Measurements from ENCODE around the gene CIAO1.
"Not testable (repeated sequence)": the region's sequence is repeated elsewhere in the genome, so short reads cannot be mapped to it uniquely, and the experiment has no call there.

Gene CIAO1

DNA sequence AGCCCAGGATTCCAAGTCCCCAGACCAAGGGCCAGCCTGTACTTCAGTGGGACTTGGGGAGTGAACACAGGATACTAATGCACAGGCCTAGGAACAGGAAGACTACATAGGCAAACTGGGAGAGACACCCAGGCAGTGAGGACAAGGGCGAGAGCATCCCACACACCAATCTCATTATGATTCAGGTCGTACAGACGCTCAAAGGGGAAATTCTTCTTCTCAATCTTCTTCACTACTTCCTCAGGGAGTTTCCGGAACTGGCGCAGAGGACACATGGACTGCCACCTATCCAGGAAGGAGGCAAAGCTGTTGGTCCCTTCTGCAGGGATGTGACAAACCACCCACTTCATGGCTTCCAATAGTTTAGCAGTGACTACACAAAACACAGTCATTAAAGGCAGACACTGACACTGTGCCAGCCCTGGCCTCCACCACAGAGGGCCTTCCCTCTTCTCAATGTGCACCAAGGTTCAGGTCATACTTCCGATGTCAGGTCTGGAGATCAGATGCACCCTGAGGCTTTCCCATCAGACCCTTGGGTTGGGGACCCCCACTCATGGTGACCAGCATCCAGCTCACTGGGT is 21.3 kb downstream of the CIAO1 start:
- no peak for DNase-seq

- DNase-seq, result no peak
Measured at GRCh38 chr2:96291751-96292150, 25.7 kb downstream of the CIAO1 start.

DNA sequence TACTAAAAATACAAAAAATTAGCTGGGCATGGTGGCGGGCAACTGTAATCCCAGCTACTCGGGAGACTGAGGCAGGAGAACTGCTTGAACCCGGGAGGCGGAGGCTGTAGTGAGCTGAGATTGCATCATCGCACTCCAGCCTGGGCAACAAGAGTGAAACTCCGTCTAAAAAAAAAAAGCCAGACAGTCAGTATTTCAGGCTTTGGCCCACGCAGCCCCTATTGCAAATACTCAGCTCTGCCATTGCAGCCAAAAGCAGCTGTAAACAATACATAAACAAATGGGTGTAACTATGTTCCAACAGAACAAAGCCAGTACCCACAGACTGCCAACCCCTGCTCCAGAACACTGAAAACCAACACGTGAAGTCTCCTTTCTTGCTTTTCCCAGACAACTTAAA is 28.2 kb downstream of the CIAO1 start:
- DNase-seq, result not testable (repeated sequence)

GRCh38 chr2:96296925-96297324 is 30.9 kb downstream of the CIAO1 start:
- DNase-seq, result no peak

GRCh38 chr2:96301865-96302264 is 35.8 kb downstream of the CIAO1 start:
- no peak for DNase-seq

GRCh38 chr2:96304606-96305005 is 38.6 kb downstream of the CIAO1 start:
- DNase-seq, result no peak

GRCh38 chr2:96305091-96305978 is 39.3 kb downstream of the CIAO1 start, which contains the start of gene SNRNP200:
SNRNP200 (minus strand) TSS chr2:96305546; CDS start chr2:96305437, 109 bp downstream.
- DNase-seq, result peak; percentile 95

DNA sequence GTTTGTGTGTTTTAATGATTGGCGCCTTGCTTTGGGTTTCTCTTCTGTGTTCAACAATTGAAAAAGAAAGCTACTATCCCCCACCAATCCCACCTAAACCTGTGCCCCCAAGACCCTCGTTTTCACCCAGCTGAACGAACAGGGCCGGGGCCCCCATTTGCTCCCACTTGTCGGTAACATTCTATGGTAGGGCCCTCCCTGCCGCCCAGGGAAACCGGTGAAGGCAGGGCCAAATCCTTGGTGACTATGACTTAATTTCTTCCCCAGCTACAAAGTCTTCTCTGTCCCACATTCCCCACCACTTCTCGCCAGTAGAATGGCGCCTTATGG is 39.9 kb downstream of the CIAO1 start:
- no peak for DNase-seq

- DNase-seq, result peak; percentile 12
Measured at GRCh38 chr2:96306370-96306769, 40.3 kb downstream of the CIAO1 start.

DNA sequence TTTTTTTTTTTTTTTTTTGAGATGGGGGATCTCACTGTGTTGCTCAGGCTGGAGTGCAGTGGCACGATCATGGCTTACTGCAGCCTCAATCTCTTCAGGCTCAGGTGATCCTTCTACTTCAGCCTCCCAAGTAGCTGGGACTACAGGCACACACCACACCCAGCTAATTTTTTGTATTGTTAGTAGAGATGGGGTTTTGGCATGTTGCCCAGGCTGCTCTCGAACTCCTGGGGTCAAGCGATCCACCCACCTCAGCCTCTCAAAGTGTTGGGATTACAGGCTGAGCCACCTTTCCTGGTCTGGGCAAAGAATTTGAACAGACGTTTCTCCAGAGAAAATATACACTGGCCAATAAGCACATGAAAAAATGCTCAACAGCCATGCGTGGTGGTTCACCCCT is 42.2 kb downstream of the CIAO1 start:
- no peak for DNase-seq

GRCh38 chr2:96315005-96315399 is 49.0 kb downstream of the CIAO1 start:
- no peak for DNase-seq

DNA sequence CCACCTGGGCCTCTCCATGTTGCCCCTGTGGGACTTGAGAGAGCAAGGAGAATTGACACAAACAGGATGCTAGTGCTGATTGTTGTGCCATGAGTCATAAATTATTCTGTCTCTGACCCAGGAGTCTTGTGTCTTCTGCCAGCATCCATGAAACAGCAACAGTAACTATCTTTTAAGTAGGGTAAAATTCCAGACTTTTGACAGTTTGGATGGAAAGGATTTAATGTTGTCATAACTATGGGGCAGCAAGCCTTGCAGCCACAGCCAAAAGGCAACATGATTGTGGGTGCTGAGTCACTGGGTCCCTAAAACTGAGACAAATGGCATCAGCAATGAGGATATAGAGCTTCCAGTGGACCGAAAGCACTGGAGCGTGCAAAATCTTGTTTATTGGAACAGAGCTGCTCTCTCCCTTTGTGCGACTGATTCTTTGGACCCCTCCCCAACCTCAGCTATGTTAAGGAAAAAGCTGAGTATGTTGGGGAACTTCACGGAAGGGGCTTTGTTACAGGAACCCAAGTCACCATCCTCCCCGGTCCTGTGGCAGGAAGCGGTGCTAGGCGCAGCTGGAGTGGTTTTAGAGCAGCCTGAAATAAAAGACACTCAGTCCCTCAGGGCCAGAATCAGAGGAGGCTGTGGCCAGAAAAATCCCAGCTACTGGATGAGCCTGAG is 49.5 kb downstream of the CIAO1 start:
- DNase-seq, result no peak

GRCh38 chr2:96316999-96317398 is 51.0 kb downstream of the CIAO1 start:
- DNase-seq, result no peak

GRCh38 chr2:96317584-96317997 is 51.6 kb downstream of the CIAO1 start:
- DNase-seq, result no peak

DNA sequence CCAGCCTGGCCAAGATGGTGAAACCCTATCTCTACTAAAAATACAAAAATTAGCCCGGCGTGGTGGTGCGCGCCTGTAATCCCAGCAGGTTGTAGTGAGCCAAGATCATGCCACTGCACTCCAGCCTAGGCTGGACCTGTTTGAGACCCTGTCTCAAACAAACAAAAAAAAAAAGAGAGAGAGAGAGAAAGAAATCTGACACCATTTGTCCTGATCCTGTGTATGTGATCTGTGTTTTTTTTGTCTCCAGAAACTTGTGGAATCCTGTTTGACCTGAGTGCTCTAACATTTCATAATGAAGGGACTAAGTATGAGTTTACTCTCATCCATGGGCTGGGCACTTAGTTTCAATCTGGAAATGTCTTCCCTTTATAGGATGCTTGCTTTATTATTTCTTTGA is 52.7 kb downstream of the CIAO1 start:
- no peak for DNase-seq

DNA sequence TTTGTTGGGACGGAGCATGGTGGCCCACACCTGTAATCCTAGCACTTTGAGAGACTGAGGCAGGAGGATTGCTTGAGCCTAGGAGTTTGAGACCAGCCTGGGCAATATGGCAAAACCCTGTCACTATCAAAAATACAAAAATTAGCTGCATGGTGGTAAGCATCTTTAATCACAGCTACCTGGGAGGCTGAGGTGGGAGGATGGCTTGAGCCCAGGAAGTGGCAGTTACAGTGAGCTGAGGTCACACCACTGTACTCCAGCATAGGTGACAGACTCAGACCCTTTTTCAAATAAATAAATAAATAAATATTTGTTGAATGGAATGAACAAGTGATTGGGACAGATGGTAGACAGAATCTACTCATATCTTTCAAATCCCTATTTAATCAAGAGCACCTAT is 53.4 kb downstream of the CIAO1 start:
- no peak for DNase-seq

DNA sequence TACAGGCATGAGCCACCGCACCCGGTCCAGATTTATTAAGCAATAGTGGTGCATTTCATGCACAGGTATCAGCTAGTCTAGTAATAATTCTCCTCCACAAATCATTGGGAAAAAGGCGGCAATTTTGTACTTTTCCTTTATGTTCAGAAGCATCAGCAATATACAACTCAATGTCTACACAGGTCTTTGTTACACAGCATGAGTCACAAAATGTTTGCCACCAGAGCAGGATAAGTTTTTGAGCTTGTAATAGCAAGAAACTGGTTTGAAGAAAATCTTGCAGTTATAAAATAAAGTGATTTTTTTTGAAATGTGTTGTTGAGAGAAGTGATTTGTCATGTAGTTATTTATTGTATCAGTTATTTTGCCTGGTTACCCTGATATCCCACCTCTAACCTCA is 54.3 kb downstream of the CIAO1 start:
- no peak for DNase-seq

DNA sequence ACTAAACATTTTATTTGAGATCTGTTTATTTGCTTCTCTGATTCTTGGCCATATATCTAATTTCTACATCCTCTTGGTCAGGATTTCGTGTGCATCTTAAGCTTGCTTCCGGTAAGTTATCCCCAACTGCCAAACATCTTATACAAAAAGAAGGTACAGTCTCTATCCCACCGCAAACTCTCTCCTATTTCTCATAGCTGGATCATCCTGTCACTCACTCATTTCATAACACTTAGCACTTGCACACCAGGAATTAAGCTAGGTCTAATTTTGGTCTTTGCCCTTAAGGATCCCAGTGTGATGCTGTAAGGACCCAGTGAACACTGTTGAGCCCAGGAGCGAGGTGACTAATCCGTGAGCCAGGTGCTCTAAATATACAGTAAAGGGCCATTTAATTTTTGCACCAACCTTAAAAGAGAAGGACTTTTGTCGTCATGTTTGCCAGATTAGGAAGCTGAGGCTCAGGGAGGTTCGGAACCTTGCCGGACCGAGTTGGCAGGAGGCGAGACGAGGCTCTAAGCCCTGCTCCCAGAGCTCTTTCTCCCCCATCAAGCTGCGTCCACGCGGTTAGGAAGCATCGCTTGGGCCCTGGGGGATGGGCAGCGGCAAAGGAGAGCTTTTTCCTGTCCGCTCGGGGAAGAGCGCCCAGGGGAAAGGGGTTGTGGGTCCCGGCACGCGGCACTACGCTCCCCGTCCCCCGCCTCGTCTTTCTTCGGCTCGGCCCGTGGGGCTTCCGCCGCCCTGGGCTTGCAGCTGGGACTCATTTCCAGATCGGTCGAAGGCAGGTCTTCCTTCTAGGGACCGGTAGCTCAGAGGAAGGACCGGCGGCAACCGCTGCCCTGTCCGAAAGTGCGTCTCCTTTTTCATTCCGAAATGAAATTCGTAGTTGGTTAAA is 55.0 kb downstream of the CIAO1 start:
- peak; percentile 72 for DNase-seq
